Breast epithelium (tissue), 4 donors: Measurements from ENCODE around the gene LTO1. TPM values are rescaled to one million over a fixed set of nuclear protein-coding genes. Genes with fewer than 3 reads are reported as not detected.

Experiments
- DNase-seq, 2 donors: peaks; one replicate each; pipeline ENCODE4 v3.0.0-alpha.2; 2019; ENCODE audit warnings: low spot score in 2 of 2
- H3K27ac ChIP-seq, 2 donors: fragments of 200-600 bp; sonication (generic) in 1 of 2; one replicate each; pipeline ENCODE4 v1.5.1; 2016 to 2019; ENCODE audit warnings: mild to moderate bottlenecking in 1 of 2
- H3K27me3 ChIP-seq, 2 donors: fragments of 200-600 bp; sonication (generic) in 1 of 2; one replicate each; pipeline versions ENCODE4 v1.5.1 to v1.6.0; 2017 to 2019; ENCODE audit warnings: control low read depth in 1 of 2, mild to moderate bottlenecking in 1 of 2
- H3K36me3 ChIP-seq: fragments of 200-600 bp; one replicate; pipeline ENCODE4 v1.5.1; 2019
- H3K4me1 ChIP-seq, 2 donors: fragments of 200-600 bp; sonication (generic); one replicate each; pipeline ENCODE4 v1.5.1; 2016 to 2019; ENCODE audit warnings: control low read depth in 1 of 2
- H3K4me3 ChIP-seq, 3 donors: fragments of 200-600 bp; sonication (generic); 1 replicate in 2 of 3; 2 replicates in 1 of 3; pipeline ENCODE4 v1.5.1; 2016 to 2019; ENCODE audit warnings: mild to moderate bottlenecking in 3 of 3, moderate library complexity in 2 of 3
- H3K9me3 ChIP-seq, 2 donors: fragments of 200-600 bp; sonication (generic) in 1 of 2; one replicate each; pipeline ENCODE4 v1.5.1; 2016 to 2019; ENCODE audit warnings: control low read depth in 1 of 2
- CTCF ChIP-seq, 3 donors: fragments of 450-650 bp; IDR thresholded peaks; one replicate each; pipeline ENCODE4 v1.5.1; 2016 to 2017; ENCODE audit warnings: antibody characterized with exemption in 3 of 3, mild to moderate bottlenecking in 3 of 3, moderate library complexity in 3 of 3
- POLR2A ChIP-seq: fragments of 450-650 bp; IDR thresholded peaks from one replicate; pipeline ENCODE4 v1.6.1; 2016; ENCODE audit warnings: antibody characterized with exemption, mild to moderate bottlenecking, moderate library complexity
- POLR2AphosphoS5 ChIP-seq, 3 donors: sonication (generic); formaldehyde crosslinking; IDR thresholded peaks; one replicate each; pipeline ENCODE4 v1.6.1; 2017; ENCODE audit warnings: antibody characterized with exemption in 3 of 3
- intact Hi-C: fragments of 100-400 bp; cut with DNase I; formaldehyde crosslinking; loops from one replicate; pipeline ENCODE4 v1.15.1; 2023; ENCODE audit warnings: low total_unique reads
- total RNA-seq, 3 donors: library from RNA; depleted of rRNA; stranded (reverse); fragments of >200 nt; gene quantifications; one replicate each; pipeline ENCODE4 v1.1.0, GENCODE V29; 2016

Gene LTO1
- total RNA-seq, 3 donors from 2014 or later, result 14.1 to 25.5 (median 18.7) TPM

DNA sequence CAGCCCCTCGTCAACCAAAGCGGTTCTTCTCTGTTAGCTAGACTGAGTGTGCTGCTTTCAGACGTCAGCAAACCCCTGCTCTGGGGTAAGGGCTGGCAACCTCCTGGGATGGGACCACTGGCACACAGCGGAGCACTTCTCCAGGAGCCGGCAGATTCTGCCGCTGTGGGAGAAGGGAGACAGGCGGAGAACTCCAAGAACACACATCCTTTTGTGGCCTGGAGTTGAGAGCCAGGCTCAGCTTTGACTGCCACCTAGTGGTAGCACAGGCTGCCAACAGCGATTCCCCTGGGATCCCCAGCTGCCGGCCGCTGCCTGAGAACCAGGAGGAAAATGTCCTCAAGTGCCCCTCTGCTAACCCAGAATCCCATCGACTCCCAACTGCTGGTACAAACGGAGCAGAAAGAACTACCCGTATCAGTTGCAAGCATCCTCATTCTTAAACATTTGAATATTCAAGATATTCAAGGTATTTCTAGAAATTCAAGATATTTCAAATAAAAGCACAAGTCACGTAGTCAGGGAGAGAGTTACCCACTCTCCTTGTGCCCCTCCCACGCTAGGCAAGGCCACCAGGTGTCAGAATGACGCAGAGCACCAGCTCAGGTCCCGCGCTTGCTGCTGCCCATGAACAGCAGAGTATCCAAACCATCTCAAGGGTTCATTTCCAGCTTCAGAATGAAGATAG is 4.9 kb downstream of the LTO1 start:
- Histone ChIP-seq H3K4me3 (no peak overlapping the region), H3K36me3 (no peaks in the 10 kb centered on the region), H3K9me3 (no peaks in the 10 kb centered on the region), H3K27ac (peak overlapping the region in 1 of 2 donors; percentile 50), H3K27me3 (no peaks in the 10 kb centered on the region), H3K4me1 (peaks cover 8 to 9% of the 10 kb centered on the region in 2 donors)
- TF ChIP-seq POLR2AphosphoS5 (IDR thresholded peaks at IDR 0.05) (peak in 2 of 3 donors; percentile 53 to 59), CTCF (IDR thresholded peaks at IDR 0.05) (peak; percentile 79 to 93 (median 88)), POLR2A (no peak)
- intact Hi-C loops, result no loop called here
- DNase-seq, result peak; percentile 80 to 90

GRCh38 chr11:69669486-69669885 is 5.7 kb downstream of the LTO1 start:
- intact Hi-C loops, result no loop called here
- Histone ChIP-seq H3K9me3 (no peaks in the 10 kb centered on the region), H3K36me3 (no peaks in the 10 kb centered on the region), H3K27me3 (no peaks in the 10 kb centered on the region), H3K27ac (peak overlapping the region in 1 of 2 donors; percentile 50), H3K4me3 (no peak overlapping the region), H3K4me1 (peaks cover 8% of the 10 kb centered on the region in 2 donors)
- TF ChIP-seq POLR2A, result no peak
- no peak for TF ChIP-seq POLR2AphosphoS5 (IDR thresholded peaks at IDR 0.05)
- no peak for TF ChIP-seq CTCF (IDR thresholded peaks at IDR 0.05)
- peak in 1 of 2 donors; percentile 41 for DNase-seq

DNA sequence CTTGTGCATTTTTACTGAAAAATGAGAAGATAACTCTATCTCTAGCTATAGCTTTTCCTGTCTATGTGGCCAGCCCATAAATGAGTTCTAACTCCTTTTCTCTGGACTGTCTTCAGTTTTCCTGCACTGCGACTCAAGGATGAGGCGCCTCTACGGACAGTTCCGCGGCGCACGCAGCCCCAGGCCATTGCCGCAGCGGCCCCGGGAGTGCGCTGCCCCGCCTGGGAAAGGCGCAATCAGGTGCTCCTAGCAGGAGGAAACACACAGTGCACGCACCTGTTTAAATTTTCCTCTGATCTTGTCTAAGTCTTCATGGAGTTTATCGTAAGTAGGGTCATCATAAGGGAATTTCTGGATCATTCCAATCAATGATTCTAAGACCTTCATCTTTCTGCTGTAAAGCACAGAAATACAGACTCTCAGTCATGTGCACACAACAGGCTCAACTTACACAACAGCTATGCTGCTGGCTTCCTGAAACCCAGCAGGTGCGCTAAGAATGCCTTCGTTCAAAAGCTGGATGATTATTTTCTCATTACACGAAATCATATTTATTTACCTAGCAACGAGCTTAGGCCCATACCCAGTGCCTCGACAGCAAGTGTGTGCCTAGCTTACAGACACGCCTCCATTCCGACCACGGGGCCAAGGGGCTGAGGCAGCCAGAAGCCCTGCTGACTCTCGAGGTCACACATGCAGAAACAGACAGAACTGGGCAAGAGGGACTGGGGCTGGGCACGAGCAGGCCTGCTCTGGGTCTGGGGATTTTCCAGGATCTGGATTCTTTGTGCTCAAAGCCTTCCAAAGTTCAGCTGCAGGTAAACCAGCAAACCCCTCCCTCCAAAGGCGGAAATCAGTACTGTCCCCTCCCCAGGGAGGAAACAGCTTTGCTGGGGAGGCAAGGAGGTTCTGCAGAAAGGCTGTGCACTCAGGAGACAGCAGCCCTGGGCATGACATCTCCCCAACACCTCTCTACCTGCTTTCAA is 7.2 kb downstream of the LTO1 start:
- Histone ChIP-seq H3K27ac (no peak overlapping the region), H3K36me3 (no peaks in the 10 kb centered on the region), H3K9me3 (no peaks in the 10 kb centered on the region), H3K27me3 (no peaks in the 10 kb centered on the region), H3K4me1 (no peaks in the 10 kb centered on the region), H3K4me3 (no peak overlapping the region)
- intact Hi-C loops, result no loop called here
- TF ChIP-seq POLR2A, result no peak
- TF ChIP-seq CTCF (IDR thresholded peaks at IDR 0.05), result no peak
- peak in 1 of 2 donors; percentile 45 for DNase-seq

DNA sequence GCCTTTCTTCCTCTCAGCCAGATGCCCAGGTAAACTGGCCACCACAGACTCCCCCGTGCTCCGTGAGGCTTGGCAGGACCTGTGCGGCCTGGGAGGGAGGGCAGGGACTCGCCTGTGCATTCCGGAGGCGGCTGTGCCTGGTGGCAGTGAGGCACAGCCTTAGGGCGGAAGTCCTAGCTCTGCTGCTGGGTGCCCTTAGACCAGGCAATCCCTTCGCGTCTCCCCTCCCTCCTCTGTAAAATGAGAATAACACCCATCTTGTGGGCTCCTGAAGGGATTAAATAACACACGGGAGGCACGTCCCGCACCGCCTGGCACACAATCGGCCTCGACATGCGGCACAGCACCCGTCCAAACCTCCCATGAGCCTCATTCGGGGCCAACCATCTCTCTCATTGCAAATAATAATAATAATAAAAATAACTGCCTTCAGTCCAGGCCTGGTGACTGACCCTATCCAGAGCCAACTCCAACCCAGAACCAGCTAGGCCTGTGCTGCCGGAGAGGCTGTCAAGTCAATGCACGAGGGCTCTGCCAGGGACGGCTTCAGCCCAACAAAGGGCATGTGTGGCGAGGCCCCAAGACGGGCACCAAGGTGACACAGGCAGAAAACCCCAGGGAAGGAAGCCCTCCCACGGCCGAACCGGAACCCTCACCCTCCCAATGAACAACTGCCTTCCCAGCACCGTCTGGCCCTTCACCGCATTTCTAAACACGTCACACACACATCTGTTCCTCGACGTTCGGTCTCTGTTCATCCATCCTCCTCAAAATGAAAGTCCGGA is 8.2 kb downstream of the LTO1 start:
- Histone ChIP-seq H3K9me3 (no peaks in the 10 kb centered on the region), H3K4me1 (no peaks in the 10 kb centered on the region), H3K27ac (no peak overlapping the region), H3K27me3 (no peaks in the 10 kb centered on the region), H3K4me3 (no peak overlapping the region), H3K36me3 (no peaks in the 10 kb centered on the region)
- TF ChIP-seq CTCF (IDR thresholded peaks at IDR 0.05) (no peak), POLR2A (no peak), POLR2AphosphoS5 (IDR thresholded peaks at IDR 0.05) (no peak)
- peak in 1 of 2 donors; percentile 45 for DNase-seq
- intact Hi-C loops, result no loop called here
